Adrenal gland (tissue), 12 donors: ENCODE results near the gene CACNB4. TPM values are rescaled to one million over a fixed set of nuclear protein-coding genes. Genes with fewer than 3 reads are reported as not detected.
A peak's percentile ranks its signal among the peaks of the same experiment; 100 is the strongest.
"Not testable (repeated sequence)": the region's sequence is repeated elsewhere in the genome, so short reads cannot be mapped to it uniquely, and the experiment has no call there.

Source experiments
- DNase-seq, 7 donors: peaks; one replicate each; pipeline ENCODE4 v3.0.0-alpha.2; 2019 to 2020
- H3K27ac ChIP-seq, 5 donors: fragments of 200-600 bp; sonication (generic) in 4 of 5; 1 replicate in 3 of 5; 2 replicates in 2 of 5; pipeline versions ENCODE4 v1.5.1 to v1.8.0; 2016 to 2020; ENCODE audit warnings: mild to moderate bottlenecking in 1 of 5
- H3K27me3 ChIP-seq: fragments of 200-600 bp; 2 replicates; pipeline ENCODE4 v1.8.0; 2021
- H3K36me3 ChIP-seq, 2 donors: fragments of 200-600 bp; replicated peaks in 1 of 2; 1 replicate in 1 of 2; 2 replicates in 1 of 2; pipeline versions ENCODE4 v1.5.1 to v1.8.0; 2018 to 2022
- H3K4me1 ChIP-seq, 2 donors: fragments of 200-600 bp; replicated peaks in 1 of 2; 1 replicate in 1 of 2; 2 replicates in 1 of 2; pipeline versions ENCODE4 v1.5.1 to v1.8.0; 2018 to 2021
- H3K4me3 ChIP-seq, 4 donors: fragments of 200-600 bp; sonication (generic) in 3 of 4; one replicate each; pipeline ENCODE4 v1.5.1; 2016 to 2018
- H3K9me3 ChIP-seq, 3 donors: fragments of 200-600 bp; sonication (generic) in 1 of 3; replicated peaks in 1 of 3; 1 replicate in 2 of 3; 2 replicates in 1 of 3; pipeline versions ENCODE4 v1.5.1 to v1.8.0; 2016 to 2021
- CTCF ChIP-seq, 6 experiments: fragments of 450-650 bp in 4 of 6; fragments of 200-600 bp in 2 of 6; sonication (generic) in 1 of 6; IDR thresholded peaks; 1 replicate in 5 of 6; 2 replicates in 1 of 6; pipeline versions ENCODE4 v1.5.1 to v1.8.0; 2016 to 2021; ENCODE audit warnings: antibody characterized with exemption in 6 of 6, mild to moderate bottlenecking in 2 of 6, moderate library complexity in 1 of 6
- POLR2A ChIP-seq, 2 donors: fragments of 450-650 bp; IDR thresholded peaks; one replicate each; pipeline ENCODE4 v1.6.1; 2017; ENCODE audit warnings: antibody characterized with exemption in 2 of 2, mild to moderate bottlenecking in 2 of 2, moderate library complexity in 1 of 2
- WGBS, 4 donors: extraction: QIAGEN DNeasy Blood & Tissue Kit in 2 of 4; methylation state at CpG; one replicate each; pipeline versions ENCODE4 v1.1.5 to v1.1.7; 2013 to 2017; 5-methylcytosine and 5-hydroxymethylcytosine counted together
- intact Hi-C, 2 donors: fragments of 100-400 bp; cut with DNase I; formaldehyde crosslinking; loops; one replicate each; pipeline versions ENCODE4 v1.14.1 to v1.15.0; 2022 to 2023
- polyA plus RNA-seq, 3 donors: library from polyadenylated mRNA; stranded (reverse); fragments of 200-250 nt in 2 of 3; fragments of 350-450 nt in 1 of 3; fragmentation: Illumina TruSeq in 1 of 3; extraction: RNeasy Lipid Tissue Mini Kit (QIAGEN cat#74804) in 1 of 3; gene quantifications; one replicate each; pipeline ENCODE4 v1.2.3, GENCODE V29; 2013 to 2014
- total RNA-seq, 9 donors: library from RNA; depleted of rRNA in 4 of 9; stranded (reverse); fragments of >200 nt in 4 of 9; fragments of 120-200 nt in 1 of 9; fragmentation: NEBNext Ultra II Directional in 1 of 9; extraction: Animal tissue kit (Norgen Biotek cat#: 25700) in 1 of 9; gene quantifications; one replicate each; pipeline versions ENCODE4 v1.1.0 to v1.2.4, GENCODE V29; 2013 to 2023
- donor health status: healthy with polysubstance abuse.
- donor health status: Bipolar disorder and iron deficiency.
- donor health status: DM: yes; HTN: yes; CAD: no.
- donor health status: DM: no; HTN: no; CAD: no.
- donor health status: DM: no; HTN: no; CAD: no.
- donor health status: DM: yes; HTN: yes; CAD: no.

Gene CACNB4
- total and polyA plus RNA-seq, 12 donors = 0.60 to 8.5 (median 1.9) TPM

GRCh38 chr2:151918308-151918707 lies 180.5 kb downstream of the CACNB4 start:
- no peaks in the 10 kb centered on the region for H3K9me3 ChIP-seq
- no peaks in the 10 kb centered on the region for H3K36me3 ChIP-seq
- no peak overlapping the region for H3K4me3 ChIP-seq
- H3K4me1 ChIP-seq = peaks cover 3 to 4% of the 10 kb centered on the region in 2 donors
- intact Hi-C loops = no loop called here
- WGBS, 4 donors = 65 to 86% (median 76%) methylated on average over 1 to 2 of the region's 2 CpGs
- H3K27me3 ChIP-seq = no peaks in the 10 kb centered on the region
- no peak for TF ChIP-seq CTCF (IDR thresholded peaks at IDR 0.05)
- no peak for TF ChIP-seq POLR2A (IDR thresholded peaks at IDR 0.05)
- DNase-seq = peak in 3 of 7 donors; percentile 29 to 55 (median 38)
- no peak overlapping the region for H3K27ac ChIP-seq

- Histone ChIP-seq H3K4me3 (no peak overlapping the region), H3K27ac (no peak overlapping the region), H3K36me3 (no peaks in the 10 kb centered on the region), H3K9me3 (no peaks in the 10 kb centered on the region), H3K4me1 (peaks cover 3 to 4% of the 10 kb centered on the region in 2 donors), H3K27me3 (no peaks in the 10 kb centered on the region)
- 79 to 92% (median 85%) methylated on average over 5 of the region's 5 CpGs for WGBS, 4 donors
- no peak for DNase-seq
- TF ChIP-seq CTCF (IDR thresholded peaks at IDR 0.05) (no peak), POLR2A (IDR thresholded peaks at IDR 0.05) (no peak)
- intact Hi-C loops = no loop called here
Measured at GRCh38 chr2:151916632-151917031, 182.2 kb downstream of the CACNB4 start.

GRCh38 chr2:151915629-151916025 lies 183.2 kb downstream of the CACNB4 start:
- H3K4me3 ChIP-seq = not testable (repeated sequence)

GRCh38 chr2:151914989-151915628 lies 183.7 kb downstream of the CACNB4 start:
- TF ChIP-seq CTCF (IDR thresholded peaks at IDR 0.05) (no peak), POLR2A (IDR thresholded peaks at IDR 0.05) (no peak)
- intact Hi-C loops = no loop called here
- WGBS, 4 donors = 79 to 94% (median 89%) methylated on average over 7 to 12 of the region's 12 CpGs
- Histone ChIP-seq H3K9me3 (no peaks in the 10 kb centered on the region), H3K36me3 (no peaks in the 10 kb centered on the region), H3K27ac (no peak overlapping the region), H3K4me1 (peaks cover 1 to 3% of the 10 kb centered on the region in 2 donors), H3K4me3 (no peak overlapping the region), H3K27me3 (no peaks in the 10 kb centered on the region)
- no peak for DNase-seq

More at GRCh38 chr2:151915629-151916025, 183.2 kb downstream of the CACNB4 start:
- H3K4me1 ChIP-seq, H3K36me3 ChIP-seq, H3K27ac ChIP-seq, DNase-seq, H3K27me3 ChIP-seq, H3K9me3 ChIP-seq, intact Hi-C loops: not testable (repeated sequence)
- WGBS, 4 donors = 83 to 95% (median 94%) methylated on average over 6 to 7 of the region's 7 CpGs
